ENCODE results near the gene CENPX.

The CENPX gene

DNA sequence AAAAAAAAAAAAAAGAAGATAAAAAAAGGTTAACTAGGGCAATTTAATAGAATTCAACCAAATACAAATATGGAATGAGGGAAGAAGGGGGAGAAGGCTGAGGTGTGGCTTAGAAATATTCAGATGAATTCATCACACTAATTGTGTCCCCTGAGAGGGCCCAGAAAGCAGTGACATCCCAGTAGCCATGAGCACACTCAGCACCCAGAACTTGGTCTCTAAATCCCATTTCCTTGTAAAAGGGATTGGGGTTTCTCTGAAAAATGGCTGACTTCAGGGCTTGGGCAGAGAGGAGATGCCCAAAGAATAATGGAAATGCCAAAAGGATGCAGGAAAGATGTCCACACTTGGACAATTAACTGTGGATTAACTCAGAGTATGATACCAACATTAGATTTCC, 49.2 kb downstream of the CENPX start:
- DNase-seq (ENCODE audit: low spot score) = no peak
- TF ChIP-seq, protein P1, sequence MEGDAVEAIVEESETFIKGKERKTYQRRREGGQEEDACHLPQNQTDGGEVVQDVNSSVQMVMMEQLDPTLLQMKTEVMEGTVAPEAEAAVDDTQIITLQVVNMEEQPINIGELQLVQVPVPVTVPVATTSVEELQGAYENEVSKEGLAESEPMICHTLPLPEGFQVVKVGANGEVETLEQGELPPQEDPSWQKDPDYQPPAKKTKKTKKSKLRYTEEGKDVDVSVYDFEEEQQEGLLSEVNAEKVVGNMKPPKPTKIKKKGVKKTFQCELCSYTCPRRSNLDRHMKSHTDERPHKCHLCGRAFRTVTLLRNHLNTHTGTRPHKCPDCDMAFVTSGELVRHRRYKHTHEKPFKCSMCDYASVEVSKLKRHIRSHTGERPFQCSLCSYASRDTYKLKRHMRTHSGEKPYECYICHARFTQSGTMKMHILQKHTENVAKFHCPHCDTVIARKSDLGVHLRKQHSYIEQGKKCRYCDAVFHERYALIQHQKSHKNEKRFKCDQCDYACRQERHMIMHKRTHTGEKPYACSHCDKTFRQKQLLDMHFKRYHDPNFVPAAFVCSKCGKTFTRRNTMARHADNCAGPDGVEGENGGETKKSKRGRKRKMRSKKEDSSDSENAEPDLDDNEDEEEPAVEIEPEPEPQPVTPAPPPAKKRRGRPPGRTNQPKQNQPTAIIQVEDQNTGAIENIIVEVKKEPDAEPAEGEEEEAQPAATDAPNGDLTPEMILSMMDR (conservative IDR thresholded peaks at IDR 0.05; ENCODE audit: low read depth) = no peak
- no peak overlapping the region for H3K27ac ChIP-seq
- ChIA-PET POLR2A (ENCODE audit: low non-redundant PET) (no interaction called here), CTCF (no interaction called here)

DNA sequence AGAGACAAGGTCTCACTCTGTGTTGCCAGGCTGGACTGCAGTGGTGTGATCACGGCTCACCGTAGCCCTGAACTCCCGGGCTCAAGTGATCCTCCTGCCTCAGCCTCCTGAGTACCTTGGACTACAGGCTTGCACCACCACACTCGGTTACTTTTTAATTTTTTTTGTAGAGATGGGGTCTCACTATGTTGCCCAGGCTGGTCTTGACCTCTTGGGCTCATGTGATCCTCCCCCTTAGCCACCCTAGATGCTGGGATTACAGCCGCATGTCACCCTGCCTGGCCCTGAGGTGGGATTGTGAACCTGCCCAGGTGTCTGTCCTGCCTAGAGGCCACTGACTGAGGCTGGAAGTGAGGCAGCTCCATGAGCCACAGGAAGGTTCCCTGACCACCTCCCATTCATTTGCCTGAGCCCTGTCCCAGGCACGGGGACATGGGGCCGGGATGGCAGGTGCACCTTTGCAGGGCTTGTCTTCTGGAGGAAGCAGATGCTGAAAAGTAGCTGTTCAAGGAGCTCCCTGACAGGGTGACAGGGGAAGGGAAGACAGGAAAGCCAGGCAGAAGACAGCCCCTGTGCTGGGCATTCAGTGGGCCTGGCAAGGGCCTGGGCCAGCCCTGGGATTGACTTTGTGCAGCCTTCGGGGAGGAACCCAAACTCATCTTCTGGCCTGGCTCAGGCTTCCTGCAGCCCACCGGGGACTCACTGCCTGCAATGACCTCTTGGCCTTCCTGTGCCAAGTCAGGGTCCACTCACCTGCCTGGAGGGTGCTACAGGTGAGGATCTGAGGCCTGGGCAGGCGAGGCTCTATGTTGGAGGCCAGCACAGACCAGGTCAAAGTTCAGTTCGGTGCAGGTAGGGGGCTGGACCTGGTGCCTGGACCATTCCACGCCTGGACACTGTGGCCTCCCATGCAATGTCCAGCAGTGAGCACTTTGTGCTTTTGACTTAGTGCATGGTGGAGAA, 53.5 kb downstream of the CENPX start:
- CTCF ChIA-PET = interaction anchor here (1.4 kb wide), 1 partner anchor 10 kb away, joined by 9 read pairs; no protein-coding TSS in a partner anchor

More for the DNA sequence above, 53.5 kb downstream of the CENPX start:
- no peak overlapping the region for H3K27ac ChIP-seq
- TF ChIP-seq, protein P1 (conservative IDR thresholded peaks at IDR 0.05; ENCODE audit: low read depth) = no peak
- POLR2A ChIA-PET (ENCODE audit: low non-redundant PET) = no interaction called here
- DNase-seq (ENCODE audit: low spot score) = no peak

All from RWPE1 (cell line).